Body of pancreas (tissue), 4 donors: ENCODE data around the gene GLYATL1B. TPM values are rescaled to one million over a fixed set of nuclear protein-coding genes. Genes with fewer than 3 reads are reported as not detected.
"Not testable (repeated sequence)": the region's sequence is repeated elsewhere in the genome, so short reads cannot be mapped to it uniquely, and the experiment has no call there.

Source experiments
- ATAC-seq: fragments of 150-250 bp; one replicate; pipeline ENCODE4 v1.9.1; 2016
- DNase-seq, 4 donors: peaks; one replicate each; pipeline ENCODE4 v3.0.0-alpha.2; 2019
- H3K27ac ChIP-seq, 4 donors: fragments of 200-600 bp; sonication (generic); 1 replicate in 3 of 4; 2 replicates in 1 of 4; pipeline versions ENCODE4 v1.5.1 to v1.6.1; 2016 to 2019; ENCODE audit warnings: mild to moderate bottlenecking in 1 of 4, mixed read lengths in 1 of 4, moderate library complexity in 1 of 4
- H3K27me3 ChIP-seq, 2 donors: fragments of 200-600 bp; sonication (generic); one replicate each; pipeline ENCODE4 v1.6.0; 2016; ENCODE audit warnings: mild to moderate bottlenecking in 1 of 2
- H3K36me3 ChIP-seq, 2 donors: fragments of 200-600 bp; sonication (generic); replicated peaks in 1 of 2; 2 replicates each; pipeline ENCODE4 v1.5.1; 2016; ENCODE audit warnings: low read depth in 2 of 2; ENCODE audit not compliant: insufficient read depth in 1 of 2
- H3K4me1 ChIP-seq: fragments of 200-600 bp; sonication (generic); one replicate; pipeline ENCODE4 v1.6.0; 2016
- H3K4me3 ChIP-seq, 2 donors: fragments of 200-600 bp; sonication (generic); 1 replicate in 1 of 2; 2 replicates in 1 of 2; pipeline ENCODE4 v1.5.1; 2016 to 2019
- H3K9me3 ChIP-seq, 3 donors: fragments of 200-600 bp; sonication (generic); 1 replicate in 2 of 3; 2 replicates in 1 of 3; pipeline ENCODE4 v1.5.1; 2016
- CTCF ChIP-seq, 7 experiments: fragments of 450-650 bp in 4 of 7; fragments of 200-600 bp in 3 of 7; sonication (generic) in 3 of 7; IDR thresholded peaks; one replicate each; pipeline ENCODE4 v1.5.1; 2016 to 2019; ENCODE audit warnings: antibody characterized with exemption in 7 of 7
- POLR2A ChIP-seq, 3 donors: fragments of 450-650 bp; IDR thresholded peaks; one replicate each; pipeline ENCODE4 v1.6.1; 2016; ENCODE audit warnings: antibody characterized with exemption in 3 of 3, mild to moderate bottlenecking in 2 of 3
- WGBS, 2 donors: methylation state at CpG; one replicate each; pipeline ENCODE4 v1.1.5; 2017; 5-methylcytosine and 5-hydroxymethylcytosine counted together
- intact Hi-C: fragments of 100-400 bp; cut with DNase I; formaldehyde crosslinking; loops from one replicate; pipeline ENCODE4 v1.15.1; 2023
- total RNA-seq, 2 donors: library from RNA; depleted of rRNA; stranded (reverse); fragments of >200 nt; gene quantifications; one replicate each; pipeline ENCODE4 v1.1.0, GENCODE V29; 2016

GLYATL1B gene
- total RNA-seq, 2 donors from 2014 or later = not detected

DNA sequence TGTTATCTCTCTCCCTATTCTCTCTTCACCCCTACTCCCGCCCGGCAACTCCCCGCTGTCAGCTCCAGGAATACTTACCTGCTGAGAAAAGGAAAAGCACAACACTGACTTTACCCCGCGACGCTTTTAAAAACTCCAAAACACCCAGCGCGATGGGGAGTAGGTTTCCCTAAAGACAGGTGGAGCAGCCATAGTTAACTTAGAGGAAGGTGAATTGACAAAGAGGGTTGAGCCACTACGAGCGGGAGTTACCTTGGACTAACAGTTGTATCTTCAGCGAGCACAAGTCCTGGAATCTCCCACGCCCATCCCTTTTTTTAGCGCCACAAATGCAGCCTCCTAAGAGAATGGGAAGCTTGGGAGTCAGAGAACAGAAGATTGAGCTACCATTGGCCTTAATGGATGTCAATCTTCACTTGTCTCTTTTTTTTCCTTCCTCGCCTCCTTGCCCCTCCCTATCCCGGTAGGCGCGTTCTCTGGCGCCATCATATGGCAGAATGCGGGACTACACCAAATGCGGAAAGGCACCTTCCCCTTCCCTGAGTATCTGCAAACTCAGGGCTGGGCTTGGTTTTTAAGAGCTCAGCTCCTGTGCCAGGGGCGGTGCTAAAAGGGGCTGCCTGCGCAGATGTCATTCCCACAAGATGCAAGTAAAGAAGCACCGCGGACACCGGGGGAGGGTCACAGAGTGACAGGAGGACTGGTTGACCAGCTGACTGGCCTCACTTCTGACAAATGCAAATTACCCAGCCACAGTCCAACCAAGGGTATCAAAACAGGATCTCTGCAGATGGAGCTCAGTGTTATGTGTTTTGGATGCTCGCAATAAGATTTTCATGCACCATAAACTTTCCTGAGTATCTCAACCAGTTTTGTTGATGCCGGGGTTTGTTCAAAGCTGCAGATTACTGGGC, 27.7 kb upstream of the GLYATL1B start:
- H3K4me3 ChIP-seq, H3K9me3 ChIP-seq, H3K4me1 ChIP-seq, H3K27ac ChIP-seq, intact Hi-C loops, H3K36me3 ChIP-seq, H3K27me3 ChIP-seq: not testable (repeated sequence)
- DNase-seq = peak; percentile 75 to 88 (median 84)
- ATAC-seq = peak; percentile 97
- TF ChIP-seq CTCF (IDR thresholded peaks at IDR 0.05) = peak; percentile 87 to 97 (median 91)
- 6 to 9% methylated on average over 26 to 27 of the region's 27 CpGs for whole genome bisulfite sequencing, 2 donors

GRCh38 chr11:59060096-59060495, 26.0 kb upstream of the GLYATL1B start:
- H3K4me3 ChIP-seq, H3K4me1 ChIP-seq, ATAC-seq, H3K9me3 ChIP-seq, H3K27me3 ChIP-seq, DNase-seq, H3K27ac ChIP-seq, intact Hi-C loops, H3K36me3 ChIP-seq: not testable (repeated sequence)
- 35 to 52% methylated on average over 3 of the region's 3 CpGs for WGBS, 2 donors

DNA sequence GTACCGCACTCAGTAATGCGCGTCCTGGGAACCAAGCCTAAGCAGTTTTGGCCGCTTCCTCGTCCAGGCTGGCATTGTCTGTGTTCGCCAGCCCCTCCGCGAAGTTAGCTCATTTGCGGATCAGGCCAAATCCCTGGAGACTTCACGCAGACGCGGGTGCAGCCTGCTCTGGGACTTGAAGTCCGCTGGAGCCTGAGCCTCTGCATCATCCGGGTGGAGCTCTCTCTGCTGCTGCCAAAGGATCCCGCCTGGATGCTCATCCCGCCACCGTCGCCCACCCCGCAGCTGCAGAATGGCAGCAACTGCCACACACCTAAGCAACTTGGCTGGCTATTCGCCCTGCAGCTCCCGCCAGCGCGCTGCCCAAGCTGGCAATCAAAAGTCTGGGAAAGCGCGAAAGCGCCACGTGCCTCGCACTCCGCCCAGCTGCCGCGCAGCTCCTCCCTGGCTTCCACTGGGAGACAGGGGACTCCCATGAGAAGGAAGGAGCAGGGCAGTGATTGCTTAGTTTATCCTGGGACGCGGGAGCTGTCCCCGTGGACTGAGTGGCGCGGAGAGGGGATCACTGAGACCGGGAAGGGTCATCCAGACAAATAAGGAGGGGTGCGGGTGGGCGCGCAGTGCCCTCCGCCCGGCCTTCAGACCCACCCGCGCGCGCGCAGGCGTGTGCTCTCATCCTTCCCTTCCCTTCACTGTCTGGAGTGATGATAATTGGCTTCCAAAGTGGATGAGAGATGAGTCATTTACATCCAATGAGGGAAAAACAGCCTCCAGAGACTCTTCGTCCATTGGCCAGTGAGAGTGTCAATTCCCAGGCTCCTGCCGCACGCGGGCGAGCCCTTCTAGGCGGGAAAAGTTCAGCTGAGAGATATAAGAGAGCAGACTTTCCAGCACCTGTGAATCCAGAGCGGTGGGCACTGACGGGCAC, 23.2 kb upstream of the GLYATL1B start:
- 32 to 63% methylated on average over 25 to 55 of the region's 56 CpGs for WGBS, 2 donors
- H3K27me3 ChIP-seq = no peaks in the 10 kb centered on the region
- no peaks in the 10 kb centered on the region for H3K36me3 ChIP-seq
- no peak overlapping the region for H3K4me3 ChIP-seq
- H3K9me3 ChIP-seq = no peaks in the 10 kb centered on the region
- intact Hi-C loops = no loop called here
- H3K27ac ChIP-seq = no peak overlapping the region
- ATAC-seq (no peak), DNase-seq (no peak)
- no peak for TF ChIP-seq POLR2A (IDR thresholded peaks at IDR 0.05)
- TF ChIP-seq CTCF (IDR thresholded peaks at IDR 0.05) = no peak
- H3K4me1 ChIP-seq = peaks cover 4% of the 10 kb centered on the region

- 59 to 61% methylated on average over 14 of the region's 14 CpGs for WGBS, 2 donors
Measured at GRCh38 chr11:59063996-59064727, 21.9 kb upstream of the GLYATL1B start.

DNA sequence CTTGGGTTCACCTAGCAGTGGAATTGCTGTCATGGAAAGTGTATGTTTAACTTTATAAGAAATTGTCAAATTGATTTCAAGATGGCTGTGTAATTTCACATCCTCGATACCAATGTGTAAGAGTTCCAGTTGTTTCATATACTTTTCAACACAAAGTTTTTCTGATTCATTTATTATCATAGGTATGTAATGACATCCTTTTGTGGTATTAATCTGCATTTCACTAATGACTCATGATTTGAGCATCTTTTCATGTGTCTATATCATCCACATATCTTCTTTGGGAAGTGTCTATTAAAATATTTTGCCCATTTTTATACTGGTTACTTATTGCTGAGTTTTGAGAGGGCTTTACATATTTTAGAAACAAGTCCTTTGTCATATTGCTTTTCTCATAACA, 17.0 kb upstream of the GLYATL1B start:
- WGBS, 2 donors = 47 to 53% methylated on average over 1 of the region's 1 CpG
- Histone ChIP-seq H3K4me1 (no peaks in the 10 kb centered on the region), H3K9me3 (no peaks in the 10 kb centered on the region), H3K36me3 (no peaks in the 10 kb centered on the region), H3K27ac (no peak overlapping the region), H3K4me3 (no peak overlapping the region), H3K27me3 (no peaks in the 10 kb centered on the region)
- ATAC-seq (no peak), DNase-seq (no peak)
- TF ChIP-seq POLR2A (IDR thresholded peaks at IDR 0.05) (no peak), CTCF (IDR thresholded peaks at IDR 0.05) (no peak)
- intact Hi-C loops = no loop called here

More at GRCh38 chr11:59063996-59064727, 21.9 kb upstream of the GLYATL1B start:
- H3K27me3 ChIP-seq, intact Hi-C loops, DNase-seq, H3K4me1 ChIP-seq, ATAC-seq, H3K27ac ChIP-seq, H3K9me3 ChIP-seq, H3K4me3 ChIP-seq, H3K36me3 ChIP-seq: not testable (repeated sequence)
